Measurements from ENCODE around the gene MRPL21.

GRCh38 chr11:68847395-68847794 lies 56.2 kb downstream of the MRPL21 start:
- no peak for TF ChIP-seq CTCF (IDR thresholded peaks at IDR 0.05)
- TF ChIP-seq POLR2A (IDR thresholded peaks at IDR 0.05), result no peak

Data from Peyer's patch (tissue), 4 donors.